BLaER1 (cell line): ENCODE data around the gene GFOD2.

Experiments
- H3K27ac ChIP-seq: shearing (Covaris generic); formaldehyde crosslinking; 2 replicates; pipeline ENCODE4 v1.8.1; 2022
- H3K27me3 ChIP-seq: shearing (Covaris generic); formaldehyde crosslinking; 2 replicates; pipeline ENCODE4 v1.8.1; 2022
- H3K36me3 ChIP-seq: shearing (Covaris generic); formaldehyde crosslinking; 2 replicates; pipeline ENCODE4 v1.8.1; 2022
- H3K4me1 ChIP-seq: shearing (Covaris generic); formaldehyde crosslinking; 2 replicates; pipeline ENCODE4 v1.8.1; 2022
- H3K4me2 ChIP-seq: shearing (Covaris generic); formaldehyde crosslinking; 2 replicates; pipeline ENCODE4 v1.8.1; 2022
- H3K4me3 ChIP-seq: shearing (Covaris generic); formaldehyde crosslinking; 2 replicates; pipeline ENCODE4 v1.8.1; 2022
- H3K9ac ChIP-seq: shearing (Covaris generic); formaldehyde crosslinking; 2 replicates; pipeline ENCODE4 v1.8.1; 2022
- H3K9me3 ChIP-seq: shearing (Covaris generic); formaldehyde crosslinking; 2 replicates; pipeline ENCODE4 v1.8.1; 2022
- H4K20me1 ChIP-seq: shearing (Covaris generic); formaldehyde crosslinking; 2 replicates; pipeline ENCODE4 v1.8.1; 2022
- Cebpa-rat ChIP-seq: shearing (Covaris generic); IDR thresholded peaks from 2 replicates; pipeline ENCODE4 v1.8.1; 2022

The GFOD2 gene

GRCh38 chr16:67648088-67648763 is 70.9 kb downstream of the GFOD2 start:
- Histone ChIP-seq H3K4me2 (no peak overlapping the region), H3K9ac (no peak overlapping the region), H3K27me3 (no peaks in the 10 kb centered on the region), H4K20me1 (no peaks in the 10 kb centered on the region), H3K36me3 (peaks cover 69% of the 10 kb centered on the region), H3K4me1 (peaks cover 31% of the 10 kb centered on the region), H3K9me3 (no peaks in the 10 kb centered on the region), H3K27ac (no peak overlapping the region), H3K4me3 (no peak overlapping the region)
- TF ChIP-seq Cebpa-rat: no peak

GRCh38 chr16:67647681-67648080 is 71.4 kb downstream of the GFOD2 start:
- peaks cover 65% of the 10 kb centered on the region for H3K36me3 ChIP-seq
- no peaks in the 10 kb centered on the region for H4K20me1 ChIP-seq
- H3K27me3 ChIP-seq: no peaks in the 10 kb centered on the region
- H3K4me1 ChIP-seq: peaks cover 31% of the 10 kb centered on the region
- no peaks in the 10 kb centered on the region for H3K9me3 ChIP-seq
- H3K9ac ChIP-seq: no peak overlapping the region
- H3K4me3 ChIP-seq: no peak overlapping the region
- no peak overlapping the region for H3K4me2 ChIP-seq
- no peak overlapping the region for H3K27ac ChIP-seq
- TF ChIP-seq Cebpa-rat: no peak

- no peak overlapping the region for H3K4me2 ChIP-seq
- H3K27me3 ChIP-seq: no peaks in the 10 kb centered on the region
- H3K4me1 ChIP-seq: peaks cover 35% of the 10 kb centered on the region
- no peak overlapping the region for H3K9ac ChIP-seq
- peak overlapping the region; percentile 97 for H3K27ac ChIP-seq
- no peaks in the 10 kb centered on the region for H3K9me3 ChIP-seq
- peaks cover 60% of the 10 kb centered on the region for H3K36me3 ChIP-seq
- TF ChIP-seq Cebpa-rat: no peak
- H4K20me1 ChIP-seq: no peaks in the 10 kb centered on the region
- H3K4me3 ChIP-seq: no peak overlapping the region
Measured at GRCh38 chr16:67647111-67647651, 71.9 kb downstream of the GFOD2 start.

GRCh38 chr16:67645397-67646121 is 73.6 kb downstream of the GFOD2 start:
- peak overlapping the region; percentile 76 for H3K4me3 ChIP-seq
- peak overlapping the region; percentile 97 for H3K4me2 ChIP-seq
- peak overlapping the region; percentile 93 for H3K9ac ChIP-seq

GRCh38 chr16:67644038-67644437 is 75.1 kb downstream of the GFOD2 start:
- Histone ChIP-seq H3K4me3 (no peak overlapping the region), H4K20me1 (no peaks in the 10 kb centered on the region), H3K36me3 (peaks cover 42% of the 10 kb centered on the region), H3K9ac (peak overlapping the region; percentile 93), H3K27ac (peak overlapping the region; percentile 97), H3K9me3 (no peaks in the 10 kb centered on the region), H3K4me1 (peaks cover 54% of the 10 kb centered on the region), H3K27me3 (no peaks in the 10 kb centered on the region), H3K4me2 (peak overlapping the region; percentile 97)
- no peak for TF ChIP-seq Cebpa-rat

More at GRCh38 chr16:67645397-67646121, 73.6 kb downstream of the GFOD2 start:
- no peaks in the 10 kb centered on the region for H3K9me3 ChIP-seq
- H3K4me1 ChIP-seq: peaks cover 45% of the 10 kb centered on the region
- H3K27me3 ChIP-seq: no peaks in the 10 kb centered on the region
- H4K20me1 ChIP-seq: no peaks in the 10 kb centered on the region
- peaks cover 44% of the 10 kb centered on the region for H3K36me3 ChIP-seq
- no peak for TF ChIP-seq Cebpa-rat
- peak overlapping the region; percentile 97 for H3K27ac ChIP-seq

- H3K4me3 ChIP-seq: no peak overlapping the region
- peak overlapping the region; percentile 8; the same call in 1 of the 2 replicates for H3K27ac ChIP-seq
- no peaks in the 10 kb centered on the region for H3K27me3 ChIP-seq
- no peaks in the 10 kb centered on the region for H4K20me1 ChIP-seq
- peaks cover 44% of the 10 kb centered on the region for H3K36me3 ChIP-seq
- 0 out of 2 replicates have a peak overlapping the region, but pooled peaks have one; percentile 3 for H3K9ac ChIP-seq
- H3K9me3 ChIP-seq: no peaks in the 10 kb centered on the region
- no peak for TF ChIP-seq Cebpa-rat
- H3K4me1 ChIP-seq: peaks cover 54% of the 10 kb centered on the region
- peak overlapping the region; percentile 15 for H3K4me2 ChIP-seq
Measured at GRCh38 chr16:67641779-67642708, 77.1 kb downstream of the GFOD2 start.

- Histone ChIP-seq H3K36me3 (peaks cover 77% of the 10 kb centered on the region), H3K9ac (no peak overlapping the region), H3K27ac (no peak overlapping the region), H3K4me2 (no peak overlapping the region), H3K4me1 (peaks cover 23% of the 10 kb centered on the region), H3K4me3 (no peak overlapping the region), H3K27me3 (no peaks in the 10 kb centered on the region), H3K9me3 (no peaks in the 10 kb centered on the region), H4K20me1 (no peaks in the 10 kb centered on the region)
- no peak for TF ChIP-seq Cebpa-rat
Measured at GRCh38 chr16:67637625-67638024, 81.5 kb downstream of the GFOD2 start.

- peaks cover 14% of the 10 kb centered on the region for H3K4me1 ChIP-seq
- no peak overlapping the region for H3K4me2 ChIP-seq
- H3K4me3 ChIP-seq: no peak overlapping the region
- no peaks in the 10 kb centered on the region for H3K9me3 ChIP-seq
- peaks cover 86% of the 10 kb centered on the region for H3K36me3 ChIP-seq
- no peaks in the 10 kb centered on the region for H3K27me3 ChIP-seq
- TF ChIP-seq Cebpa-rat: no peak
- H3K27ac ChIP-seq: no peak overlapping the region
- H4K20me1 ChIP-seq: no peaks in the 10 kb centered on the region
- no peak overlapping the region for H3K9ac ChIP-seq
Measured at GRCh38 chr16:67636713-67637112, 82.4 kb downstream of the GFOD2 start.

- Histone ChIP-seq H3K4me3 (no peak overlapping the region), H4K20me1 (no peaks in the 10 kb centered on the region), H3K4me2 (no peak overlapping the region), H3K27me3 (no peaks in the 10 kb centered on the region), H3K4me1 (no peaks in the 10 kb centered on the region), H3K9ac (no peak overlapping the region), H3K27ac (no peak overlapping the region), H3K9me3 (no peaks in the 10 kb centered on the region), H3K36me3 (peaks cover 98% of the 10 kb centered on the region)
- TF ChIP-seq Cebpa-rat: no peak
Measured at GRCh38 chr16:67632415-67633172, 86.5 kb downstream of the GFOD2 start.
